OCI-LY7 (cell line): ENCODE results near the gene KRT39.

Source experiments
- EZH2phosphoT487 ChIP-seq: fragments of 200-600 bp; sonication (generic); IDR thresholded peaks from 2 replicates; pipeline ENCODE4 v1.6.1; 2018; ENCODE audit warnings: low read depth, borderline replicate concordance, mild to moderate bottlenecking, mixed run types, antibody characterized with exemption, low read length, moderate library complexity, mixed read lengths
- TF ChIP-seq, protein P1 (sequence below): fragments of 200-600 bp; sonication (generic); conservative IDR thresholded peaks from 2 replicates; pipeline ENCODE4 v1.5.1; 2014; ENCODE audit warnings: mild to moderate bottlenecking, antibody characterized with exemption, low read length, moderate library complexity, mixed read lengths

- TF ChIP-seq, protein P1, sequence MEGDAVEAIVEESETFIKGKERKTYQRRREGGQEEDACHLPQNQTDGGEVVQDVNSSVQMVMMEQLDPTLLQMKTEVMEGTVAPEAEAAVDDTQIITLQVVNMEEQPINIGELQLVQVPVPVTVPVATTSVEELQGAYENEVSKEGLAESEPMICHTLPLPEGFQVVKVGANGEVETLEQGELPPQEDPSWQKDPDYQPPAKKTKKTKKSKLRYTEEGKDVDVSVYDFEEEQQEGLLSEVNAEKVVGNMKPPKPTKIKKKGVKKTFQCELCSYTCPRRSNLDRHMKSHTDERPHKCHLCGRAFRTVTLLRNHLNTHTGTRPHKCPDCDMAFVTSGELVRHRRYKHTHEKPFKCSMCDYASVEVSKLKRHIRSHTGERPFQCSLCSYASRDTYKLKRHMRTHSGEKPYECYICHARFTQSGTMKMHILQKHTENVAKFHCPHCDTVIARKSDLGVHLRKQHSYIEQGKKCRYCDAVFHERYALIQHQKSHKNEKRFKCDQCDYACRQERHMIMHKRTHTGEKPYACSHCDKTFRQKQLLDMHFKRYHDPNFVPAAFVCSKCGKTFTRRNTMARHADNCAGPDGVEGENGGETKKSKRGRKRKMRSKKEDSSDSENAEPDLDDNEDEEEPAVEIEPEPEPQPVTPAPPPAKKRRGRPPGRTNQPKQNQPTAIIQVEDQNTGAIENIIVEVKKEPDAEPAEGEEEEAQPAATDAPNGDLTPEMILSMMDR = no peak
- TF ChIP-seq EZH2phosphoT487 = no peak
Observed at GRCh38 chr17:40993084-40993483, 26.3 kb upstream of the KRT39 start.
